ENCODE results near the gene ZNF197. TPM values are rescaled to one million over a fixed set of nuclear protein-coding genes. Genes with fewer than 3 reads are reported as not detected.
A peak's percentile ranks its signal among the peaks of the same experiment; 100 is the strongest.
"Not testable (repeated sequence)": the region's sequence is repeated elsewhere in the genome, so short reads cannot be mapped to it uniquely, and the experiment has no call there.

Gene ZNF197
- total RNA-seq (22.3 and 52.5 TPM in 2 replicates), polyA plus RNA-seq (13.0 and 35.0 TPM in 2 replicates)

- Histone ChIP-seq H3K27ac (peak within 1 kb of the TSS; percentile 93), H3K4me3 (peak within 1 kb of the TSS; percentile 81), H3K36me3 (peaks cover 7% of the 10 kb centered on the region), H3K27me3 (no peaks in the 10 kb centered on the region), H3K4me1 (ENCODE audit: low read depth) (peaks cover 22% of the 10 kb centered on the region), H3K9me3 (ENCODE audit: low read depth) (no peaks in the 10 kb centered on the region)
- peak; percentile 94 for DNase-seq (ENCODE audit: low read depth in 1 of 2, low spot score in 1 of 2)
- TF ChIP-seq CTCF (IDR thresholded peaks at IDR 0.05; ENCODE audit: low read depth, low read length), result no peak
These were observed at the start of gene ZNF197 for GRCh38 chr3:44624749-44625480. Gene ZNF197, plus strand, starts transcription at chr3:44625036. Its CDS starts 4,119 bp downstream, at chr3:44629155.

- Histone ChIP-seq H3K27ac (peak overlapping the region; percentile 51), H3K4me3 (no peak overlapping the region), H3K9me3 (ENCODE audit: low read depth) (no peaks in the 10 kb centered on the region), H3K4me1 (ENCODE audit: low read depth) (no peaks in the 10 kb centered on the region), H3K27me3 (no peaks in the 10 kb centered on the region), H3K36me3 (peaks cover 3% of the 10 kb centered on the region)
- no peak for TF ChIP-seq CTCF (IDR thresholded peaks at IDR 0.05; ENCODE audit: low read depth, low read length)
- no peak for DNase-seq (ENCODE audit: low read depth in 1 of 2, low spot score in 1 of 2)
These were observed 48.2 kb upstream of the ZNF197 start for GRCh38 chr3:44576613-44577012.

GRCh38 chr3:44577354-44577952 lies 47.4 kb upstream of the ZNF197 start:
- H3K27me3 ChIP-seq; H3K4me3 ChIP-seq; H3K9me3 ChIP-seq (ENCODE audit: low read depth); H3K4me1 ChIP-seq (ENCODE audit: low read depth); H3K36me3 ChIP-seq: not testable (repeated sequence)
- DNase-seq (ENCODE audit: low read depth in 1 of 2, low spot score in 1 of 2), result peak in 1 of 2 donors; percentile 0
- H3K27ac ChIP-seq, result peak overlapping the region; percentile 62

GRCh38 chr3:44578316-44578715 lies 46.5 kb upstream of the ZNF197 start:
- not testable (repeated sequence) for H3K9me3 ChIP-seq (ENCODE audit: low read depth); DNase-seq (ENCODE audit: low read depth in 1 of 2, low spot score in 1 of 2); H3K36me3 ChIP-seq; H3K27ac ChIP-seq; H3K4me1 ChIP-seq (ENCODE audit: low read depth); H3K27me3 ChIP-seq; H3K4me3 ChIP-seq

GRCh38 chr3:44578924-44579515 lies 45.8 kb upstream of the ZNF197 start:
- H3K27me3 ChIP-seq; H3K36me3 ChIP-seq; H3K27ac ChIP-seq; H3K4me1 ChIP-seq (ENCODE audit: low read depth); DNase-seq (ENCODE audit: low read depth in 1 of 2, low spot score in 1 of 2); H3K9me3 ChIP-seq (ENCODE audit: low read depth); H3K4me3 ChIP-seq: not testable (repeated sequence)

GRCh38 chr3:44579749-44580148 lies 45.1 kb upstream of the ZNF197 start:
- H3K9me3 ChIP-seq (ENCODE audit: low read depth); H3K27me3 ChIP-seq; H3K4me1 ChIP-seq (ENCODE audit: low read depth); H3K36me3 ChIP-seq; H3K4me3 ChIP-seq; DNase-seq (ENCODE audit: low read depth in 1 of 2, low spot score in 1 of 2); H3K27ac ChIP-seq: not testable (repeated sequence)

- not testable (repeated sequence) for H3K4me3 ChIP-seq
These were observed 43.9 kb upstream of the ZNF197 start for GRCh38 chr3:44580971-44581370.

More at GRCh38 chr3:44580971-44581370, 43.9 kb upstream of the ZNF197 start:
- H3K4me1 ChIP-seq (ENCODE audit: low read depth), result peaks cover 11% of the 10 kb centered on the region
- not testable (repeated sequence) for H3K27me3 ChIP-seq; DNase-seq (ENCODE audit: low read depth in 1 of 2, low spot score in 1 of 2); H3K9me3 ChIP-seq (ENCODE audit: low read depth); H3K27ac ChIP-seq; H3K36me3 ChIP-seq

Data from cardiac muscle cell (in vitro differentiated cells and primary cell).